ENCODE measurements around the gene TXNDC17. TPM values are rescaled to one million over a fixed set of nuclear protein-coding genes. Genes with fewer than 3 reads are reported as not detected.

Gene TXNDC17
- total and polyA plus RNA-seq, 2 of the 13 experiments (the other 11 are each of a cell fraction or from before 2014, with no cell fraction given): 188 to 266 TPM

GRCh38 chr17:6641247-6641863, 495 bp downstream of the TXNDC17 start (continued):
- TF ChIP-seq ZNF512 (CRISPR knock-in tag; IDR thresholded peaks at IDR 0.05) (0 out of 2 replicates have a peak, but pooled peaks have one; percentile 3), JUN (CRISPR knock-in tag; IDR thresholded peaks at IDR 0.05) (no peak), MAX (IDR thresholded peaks at IDR 0.05) (no peak), ZBTB44 (CRISPR knock-in tag; IDR thresholded peaks at IDR 0.05) (no peak), ZNF775 (CRISPR knock-in tag; IDR thresholded peaks at IDR 0.05; ENCODE audit: borderline replicate concordance) (no peak), HHEX (CRISPR knock-in tag; IDR thresholded peaks at IDR 0.05) (no peak), TRIM22 (IDR thresholded peaks at IDR 0.05) (no peak), ASH2L (IDR thresholded peaks at IDR 0.05; ENCODE audit: insufficient read length, low read depth, low read length) (peak; percentile 36), NCOA1 (CRISPR knock-in tag; IDR thresholded peaks at IDR 0.05) (no peak), ZNF18 (CRISPR knock-in tag; IDR thresholded peaks at IDR 0.05; ENCODE audit: insufficient replicate concordance) (peak; percentile 77), SCMH1 (CRISPR knock-in tag; IDR thresholded peaks at IDR 0.05; ENCODE audit: borderline replicate concordance) (no peak), ZKSCAN5 (CRISPR knock-in tag; IDR thresholded peaks at IDR 0.05) (no peak; the same call in 1 of the 2 replicates), ZBTB4 (CRISPR knock-in tag; IDR thresholded peaks at IDR 0.05; ENCODE audit: borderline replicate concordance) (no peak), ZMYM2 (CRISPR knock-in tag; IDR thresholded peaks at IDR 0.05) (no peak), ZNF235 (CRISPR knock-in tag; IDR thresholded peaks at IDR 0.05; ENCODE audit: borderline replicate concordance) (no peak), ZNF549 (CRISPR knock-in tag; IDR thresholded peaks at IDR 0.05) (no peak), POGK (CRISPR knock-in tag; conservative IDR thresholded peaks at IDR 0.05) (0 out of 2 replicates have a peak, but pooled peaks have one; percentile 3)

All from HepG2 (cell line).